ENCODE data around the gene RIC3. TPM values are rescaled to one million over a fixed set of nuclear protein-coding genes. Genes with fewer than 3 reads are reported as not detected.

Gene RIC3, protein sequence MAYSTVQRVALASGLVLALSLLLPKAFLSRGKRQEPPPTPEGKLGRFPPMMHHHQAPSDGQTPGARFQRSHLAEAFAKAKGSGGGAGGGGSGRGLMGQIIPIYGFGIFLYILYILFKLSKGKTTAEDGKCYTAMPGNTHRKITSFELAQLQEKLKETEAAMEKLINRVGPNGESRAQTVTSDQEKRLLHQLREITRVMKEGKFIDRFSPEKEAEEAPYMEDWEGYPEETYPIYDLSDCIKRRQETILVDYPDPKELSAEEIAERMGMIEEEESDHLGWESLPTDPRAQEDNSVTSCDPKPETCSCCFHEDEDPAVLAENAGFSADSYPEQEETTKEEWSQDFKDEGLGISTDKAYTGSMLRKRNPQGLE
- 8.3 TPM for polyA plus RNA-seq (2013, experiment 1 of 2)
- 8.8 TPM for polyA plus RNA-seq (2013, experiment 2 of 2)

DNA sequence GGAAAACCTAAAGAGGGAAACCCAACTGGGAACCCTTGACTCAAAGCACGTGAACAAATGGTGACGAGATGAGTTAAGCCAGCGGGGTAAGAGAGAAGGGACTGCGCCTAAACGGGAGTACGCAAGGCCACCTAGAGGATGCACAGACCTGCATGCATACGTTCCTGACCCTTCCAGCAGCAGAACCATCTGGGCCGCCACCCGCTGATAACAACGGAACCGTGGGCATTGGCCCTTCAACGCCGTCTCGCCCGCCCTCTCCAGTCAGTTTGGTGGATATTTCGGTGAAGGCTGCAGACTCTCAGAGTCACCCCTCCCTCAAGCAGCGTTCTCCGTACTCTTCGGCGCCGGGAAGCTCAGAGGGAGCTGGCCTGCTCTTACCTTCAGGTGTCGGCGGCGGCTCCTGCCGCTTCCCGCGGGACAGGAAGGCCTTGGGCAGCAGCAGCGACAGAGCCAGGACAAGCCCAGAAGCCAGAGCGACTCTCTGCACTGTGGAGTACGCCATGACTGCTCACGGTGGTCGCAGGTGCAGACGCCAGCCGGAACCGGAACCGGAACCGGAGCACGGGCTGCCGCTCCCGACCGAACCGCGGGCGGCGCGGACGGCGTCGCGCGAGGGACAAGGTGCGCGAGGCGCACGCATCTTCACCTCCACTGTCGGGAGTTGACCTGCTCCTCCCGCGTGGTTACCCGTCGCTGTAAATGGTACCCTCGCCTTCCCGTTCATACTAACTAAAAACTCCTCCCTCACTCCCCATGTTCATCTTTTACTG, at the start of gene RIC3:
RIC3 (minus strand) TSS at position 541 of the 773 bp plus-strand sequence; CDS start at position 505, 36 bp downstream.
- H3K36me3 ChIP-seq (ENCODE audit: control insufficient read depth, insufficient read depth, low read length), result no peaks in the 10 kb centered on the region
- peaks cover 4% of the 10 kb centered on the region for H3K79me2 ChIP-seq (ENCODE audit: control insufficient read depth, insufficient read depth, low read length)
- no peak within 1 kb of the TSS for H3K4ac ChIP-seq (ENCODE audit: low read depth, low read length)
- peak within 1 kb of the TSS; percentile 43 for H3K4me3 ChIP-seq (ENCODE audit: low read length)
- H2BK5ac ChIP-seq (ENCODE audit: low read length), result no peak within 1 kb of the TSS
- no peak within 1 kb of the TSS for H2AK5ac ChIP-seq (ENCODE audit: low read length)
- H3K23ac ChIP-seq (ENCODE audit: low read length), result peak within 1 kb of the TSS; percentile 81
- no peaks in the 10 kb centered on the region for H3K27me3 ChIP-seq (ENCODE audit: insufficient read depth, low read length, poor library complexity)
- peak within 1 kb of the TSS; percentile 86 for H3K56ac ChIP-seq (ENCODE audit: low read length)
- H3K4me1 ChIP-seq (ENCODE audit: control insufficient read depth, low read depth, low read length), result peaks cover 3% of the 10 kb centered on the region
- WGBS (ENCODE audit: extremely low coverage, insufficient coverage, low lambda C conversion rate), result no CpG with 5 or more reads among the region's 62 CpGs
- H4K5ac ChIP-seq (ENCODE audit: low read length), result no peak within 1 kb of the TSS
- H4K8ac ChIP-seq (ENCODE audit: low read depth, low read length), result no peak within 1 kb of the TSS
- H3K18ac ChIP-seq (ENCODE audit: low read length), result no peak within 1 kb of the TSS
- H3K27ac ChIP-seq (ENCODE audit: low read depth, low read length), result no peak within 1 kb of the TSS
- H3K9ac ChIP-seq (ENCODE audit: low read length), result peak within 1 kb of the TSS; percentile 43
- no peak within 1 kb of the TSS for H2BK15ac ChIP-seq (replicated peaks; ENCODE audit: low read depth)
- peaks cover 2% of the 10 kb centered on the region for H3K79me1 ChIP-seq (ENCODE audit: low read length)
- no peak within 1 kb of the TSS for H2BK120ac ChIP-seq (ENCODE audit: low read depth, low read length)
- peak within 1 kb of the TSS; percentile 44 for H3K4me2 ChIP-seq (ENCODE audit: low read length)
- DNase-seq, result peak; percentile 82

DNA sequence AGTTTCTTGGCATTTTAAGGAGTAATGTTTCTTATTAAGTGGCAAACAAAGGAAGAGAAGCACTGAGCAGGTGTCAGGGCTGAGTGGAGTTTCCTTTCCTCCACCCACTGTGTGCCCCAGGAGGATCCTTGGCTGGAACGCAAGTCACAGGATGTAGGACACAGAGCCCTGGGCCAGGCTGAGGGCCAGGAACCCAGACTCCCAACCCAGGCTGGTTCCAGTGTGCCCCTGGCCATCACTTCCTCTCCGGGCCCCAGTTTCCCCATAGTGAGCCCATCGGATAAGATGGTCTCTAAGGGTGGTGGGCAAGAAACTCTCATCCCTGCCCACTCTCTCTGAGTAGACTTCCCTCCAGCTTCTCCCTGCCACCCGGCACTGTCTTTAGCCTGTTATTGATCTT, 49.6 kb upstream of the RIC3 start:
- Histone ChIP-seq H2BK5ac (ENCODE audit: low read length) (no peak overlapping the region), H3K4me3 (ENCODE audit: low read length) (no peak overlapping the region), H4K8ac (ENCODE audit: low read depth, low read length) (no peak overlapping the region), H3K4me1 (ENCODE audit: control insufficient read depth, low read depth, low read length) (no peaks in the 10 kb centered on the region), H3K56ac (ENCODE audit: low read length) (no peak overlapping the region), H2BK15ac (replicated peaks; ENCODE audit: low read depth) (no peak overlapping the region), H3K18ac (ENCODE audit: low read length) (no peak overlapping the region), H4K5ac (ENCODE audit: low read length) (no peak overlapping the region), H3K27me3 (ENCODE audit: insufficient read depth, low read length, poor library complexity) (no peaks in the 10 kb centered on the region), H2BK120ac (ENCODE audit: low read depth, low read length) (no peak overlapping the region), H3K79me2 (ENCODE audit: control insufficient read depth, insufficient read depth, low read length) (no peaks in the 10 kb centered on the region), H3K79me1 (ENCODE audit: low read length) (no peaks in the 10 kb centered on the region), H3K27ac (ENCODE audit: low read depth, low read length) (no peak overlapping the region), H3K9ac (ENCODE audit: low read length) (no peak overlapping the region), H3K4me2 (ENCODE audit: low read length) (no peak overlapping the region), H3K23ac (ENCODE audit: low read length) (no peak overlapping the region), H3K36me3 (ENCODE audit: control insufficient read depth, insufficient read depth, low read length) (no peaks in the 10 kb centered on the region), H2AK5ac (ENCODE audit: low read length) (no peak overlapping the region), H3K4ac (ENCODE audit: low read depth, low read length) (no peak overlapping the region)
- DNase-seq, result no peak
- WGBS (ENCODE audit: extremely low coverage, insufficient coverage, low lambda C conversion rate), result no CpG with 5 or more reads among the region's 4 CpGs

DNA sequence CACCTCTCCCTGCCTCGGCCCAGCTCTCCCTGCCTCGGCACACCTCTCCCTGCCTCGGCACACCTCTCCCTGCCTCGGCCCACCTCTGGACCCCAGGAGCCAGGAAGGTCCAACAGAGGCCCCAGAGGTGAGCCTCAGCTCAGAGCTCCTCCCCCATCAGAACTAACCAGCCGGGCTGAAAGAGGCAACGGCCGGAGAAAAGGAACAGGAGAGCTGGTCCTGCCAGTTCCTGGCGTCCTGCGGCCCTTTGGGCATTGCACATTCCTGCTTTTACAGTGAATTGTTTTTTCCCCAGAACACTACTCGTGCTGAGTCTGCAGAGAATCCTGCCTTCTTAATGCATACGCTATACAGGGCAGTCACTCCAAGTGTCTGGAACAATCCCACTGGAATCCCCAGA, 49.1 kb upstream of the RIC3 start:
- H2BK120ac ChIP-seq (ENCODE audit: low read depth, low read length), result no peak overlapping the region
- no peak overlapping the region for H4K5ac ChIP-seq (ENCODE audit: low read length)
- no peak overlapping the region for H3K4me3 ChIP-seq (ENCODE audit: low read length)
- no peak overlapping the region for H2AK5ac ChIP-seq (ENCODE audit: low read length)
- DNase-seq, result no peak
- H2BK15ac ChIP-seq (replicated peaks; ENCODE audit: low read depth), result no peak overlapping the region
- WGBS (ENCODE audit: extremely low coverage, insufficient coverage, low lambda C conversion rate), result no CpG with 5 or more reads among the region's 11 CpGs
- H3K4ac ChIP-seq (ENCODE audit: low read depth, low read length), result no peak overlapping the region
- H3K4me1 ChIP-seq (ENCODE audit: control insufficient read depth, low read depth, low read length), result no peaks in the 10 kb centered on the region
- no peak overlapping the region for H3K56ac ChIP-seq (ENCODE audit: low read length)
- H3K18ac ChIP-seq (ENCODE audit: low read length), result no peak overlapping the region
- H4K8ac ChIP-seq (ENCODE audit: low read depth, low read length), result no peak overlapping the region
- H3K79me1 ChIP-seq (ENCODE audit: low read length), result no peaks in the 10 kb centered on the region
- no peak overlapping the region for H3K27ac ChIP-seq (ENCODE audit: low read depth, low read length)
- no peak overlapping the region for H3K4me2 ChIP-seq (ENCODE audit: low read length)
- no peak overlapping the region for H3K23ac ChIP-seq (ENCODE audit: low read length)
- H3K27me3 ChIP-seq (ENCODE audit: insufficient read depth, low read length, poor library complexity), result no peaks in the 10 kb centered on the region
- no peaks in the 10 kb centered on the region for H3K36me3 ChIP-seq (ENCODE audit: control insufficient read depth, insufficient read depth, low read length)
- H3K79me2 ChIP-seq (ENCODE audit: control insufficient read depth, insufficient read depth, low read length), result no peaks in the 10 kb centered on the region
- H2BK5ac ChIP-seq (ENCODE audit: low read length), result no peak overlapping the region
- H3K9ac ChIP-seq (ENCODE audit: low read length), result no peak overlapping the region

DNA sequence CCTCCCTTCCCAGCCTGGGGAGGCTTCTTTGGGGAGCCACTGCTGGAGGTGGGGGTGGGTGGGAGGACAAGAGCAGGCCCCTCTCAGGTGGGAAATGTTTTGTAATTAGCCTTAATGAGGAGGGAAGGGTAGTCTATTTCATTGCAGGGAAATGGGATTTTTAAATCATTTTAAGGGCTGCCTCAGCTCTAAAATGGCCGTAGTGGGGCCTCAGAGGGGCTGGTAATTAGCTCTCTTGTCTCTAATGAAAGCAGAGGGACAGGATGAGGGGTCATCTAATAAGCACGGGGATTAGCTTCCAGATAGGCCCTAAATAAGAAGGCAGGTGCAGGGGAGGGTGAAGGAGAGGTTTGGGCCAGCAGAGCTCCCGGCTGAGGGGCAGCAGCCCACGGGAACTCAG, 48.3 kb upstream of the RIC3 start:
- WGBS (ENCODE audit: extremely low coverage, insufficient coverage, low lambda C conversion rate), result no CpG with 5 or more reads among the region's 4 CpGs

DNA sequence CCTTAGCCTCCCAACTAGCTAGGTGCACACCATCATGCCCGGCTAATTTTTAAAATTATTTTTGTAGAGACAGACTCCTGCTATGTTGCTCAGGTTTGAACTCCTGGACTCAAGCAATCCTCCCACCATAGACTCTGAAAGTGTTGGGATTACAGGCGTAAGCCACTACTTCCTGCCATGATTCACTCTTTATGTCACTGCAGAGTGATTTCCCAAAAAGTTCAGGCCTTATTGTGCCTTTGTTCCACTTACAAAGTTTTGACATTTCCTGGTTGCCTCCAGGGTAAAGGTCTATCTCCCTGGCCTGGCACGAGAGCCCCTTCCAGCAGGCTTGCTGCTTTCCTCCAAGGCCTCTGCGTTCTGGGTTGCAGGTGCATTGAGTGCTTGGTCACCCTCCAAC, 44.6 kb upstream of the RIC3 start:
- H3K9ac ChIP-seq (ENCODE audit: low read length), result no peak overlapping the region
- H4K8ac ChIP-seq (ENCODE audit: low read depth, low read length), result no peak overlapping the region
- WGBS (ENCODE audit: extremely low coverage, insufficient coverage, low lambda C conversion rate), result no CpG with 5 or more reads among the region's 4 CpGs

More for the DNA sequence above, 48.3 kb upstream of the RIC3 start:
- Histone ChIP-seq H2BK5ac (ENCODE audit: low read length) (no peak overlapping the region), H3K79me2 (ENCODE audit: control insufficient read depth, insufficient read depth, low read length) (no peaks in the 10 kb centered on the region), H3K79me1 (ENCODE audit: low read length) (no peaks in the 10 kb centered on the region), H3K4ac (ENCODE audit: low read depth, low read length) (no peak overlapping the region), H3K18ac (ENCODE audit: low read length) (no peak overlapping the region), H3K9ac (ENCODE audit: low read length) (no peak overlapping the region), H4K8ac (ENCODE audit: low read depth, low read length) (no peak overlapping the region), H3K4me2 (ENCODE audit: low read length) (no peak overlapping the region), H2BK15ac (replicated peaks; ENCODE audit: low read depth) (no peak overlapping the region), H2BK120ac (ENCODE audit: low read depth, low read length) (no peak overlapping the region), H3K36me3 (ENCODE audit: control insufficient read depth, insufficient read depth, low read length) (no peaks in the 10 kb centered on the region), H3K27me3 (ENCODE audit: insufficient read depth, low read length, poor library complexity) (no peaks in the 10 kb centered on the region), H3K56ac (ENCODE audit: low read length) (no peak overlapping the region), H3K27ac (ENCODE audit: low read depth, low read length) (no peak overlapping the region), H4K5ac (ENCODE audit: low read length) (no peak overlapping the region), H3K23ac (ENCODE audit: low read length) (no peak overlapping the region), H3K4me3 (ENCODE audit: low read length) (no peak overlapping the region), H3K4me1 (ENCODE audit: control insufficient read depth, low read depth, low read length) (no peaks in the 10 kb centered on the region), H2AK5ac (ENCODE audit: low read length) (no peak overlapping the region)
- DNase-seq, result no peak

More for the DNA sequence above, 44.6 kb upstream of the RIC3 start:
- Histone ChIP-seq H3K4me3 (ENCODE audit: low read length) (no peak overlapping the region), H4K5ac (ENCODE audit: low read length) (no peak overlapping the region), H3K36me3 (ENCODE audit: control insufficient read depth, insufficient read depth, low read length) (no peaks in the 10 kb centered on the region), H3K4me1 (ENCODE audit: control insufficient read depth, low read depth, low read length) (no peaks in the 10 kb centered on the region), H3K18ac (ENCODE audit: low read length) (no peak overlapping the region), H3K27me3 (ENCODE audit: insufficient read depth, low read length, poor library complexity) (no peaks in the 10 kb centered on the region), H3K23ac (ENCODE audit: low read length) (no peak overlapping the region), H3K4ac (ENCODE audit: low read depth, low read length) (no peak overlapping the region), H3K4me2 (ENCODE audit: low read length) (no peak overlapping the region), H2AK5ac (ENCODE audit: low read length) (no peak overlapping the region), H3K56ac (ENCODE audit: low read length) (no peak overlapping the region), H3K79me1 (ENCODE audit: low read length) (no peaks in the 10 kb centered on the region), H3K79me2 (ENCODE audit: control insufficient read depth, insufficient read depth, low read length) (no peaks in the 10 kb centered on the region), H3K27ac (ENCODE audit: low read depth, low read length) (no peak overlapping the region), H2BK15ac (replicated peaks; ENCODE audit: low read depth) (no peak overlapping the region), H2BK5ac (ENCODE audit: low read length) (no peak overlapping the region), H2BK120ac (ENCODE audit: low read depth, low read length) (no peak overlapping the region)
- DNase-seq, result no peak

Measured in mesendoderm (in vitro differentiated cells).